Posterior vena cava (tissue), 2 donors: ENCODE measurements around the gene MICB. TPM values are rescaled to one million over a fixed set of nuclear protein-coding genes. Genes with fewer than 3 reads are reported as not detected.
"Not testable (repeated sequence)": the region's sequence is repeated elsewhere in the genome, so short reads cannot be mapped to it uniquely, and the experiment has no call there.

Experiments used
- DNase-seq: peaks from one replicate; pipeline ENCODE4 v3.0.0-alpha.2; 2020; ENCODE audit warnings: low spot score
- intact Hi-C, 2 donors: fragments of 100-400 bp; cut with DNase I; formaldehyde crosslinking; loops; one replicate each; pipeline versions ENCODE4 v1.14.1 to v1.14.2; 2022 to 2023
- total RNA-seq, 2 donors: library from RNA; stranded (reverse); fragmentation: NEBNext Ultra II Directional; extraction: Animal tissue kit (Norgen Biotek cat#: 25700); gene quantifications; one replicate each; pipeline ENCODE4 v1.2.1, GENCODE V29; 2021
- donor health status: DM: yes; HTN: yes; CAD: no.
- donor health status: DM: yes; HTN: yes; CAD: no.

MICB gene
- total RNA-seq, 2 donors from 2014 or later = 2.9 to 4.1 TPM

- DNase-seq = no peak
- intact Hi-C loops = no loop called here
These were observed 23.9 kb upstream of the MICB start for GRCh38 chr6:31473780-31474761.

- intact Hi-C loops = no loop called here
These were observed 23.1 kb upstream of the MICB start for GRCh38 chr6:31474871-31475286.

GRCh38 chr6:31476515-31477139, 21.3 kb upstream of the MICB start:
- intact Hi-C loops = no loop called here
- no peak for DNase-seq

More at GRCh38 chr6:31474871-31475286, 23.1 kb upstream of the MICB start:
- no peak for DNase-seq

- intact Hi-C loops = no loop called here
- no peak for DNase-seq
These were observed 20.4 kb upstream of the MICB start for GRCh38 chr6:31477521-31477920.

GRCh38 chr6:31478186-31478950, 19.6 kb upstream of the MICB start:
- DNase-seq = no peak

GRCh38 chr6:31479151-31479932, 18.6 kb upstream of the MICB start:
- DNase-seq = no peak
- intact Hi-C loops = no loop called here

More at GRCh38 chr6:31478186-31478950, 19.6 kb upstream of the MICB start:
- intact Hi-C loops = no loop called here

- intact Hi-C loops = loop anchor here in 1 of 2 donors (2.0 kb wide), 1 partner anchor 59 kb away; no protein-coding TSS in a partner anchor
- no peak for DNase-seq
These were observed 17.9 kb upstream of the MICB start for GRCh38 chr6:31479933-31480535.

GRCh38 chr6:31480574-31480973, 17.4 kb upstream of the MICB start:
- DNase-seq = no peak
- intact Hi-C loops = loop anchor here in 1 of 2 donors (2.0 kb wide), 1 partner anchor 60 kb away; no protein-coding TSS in a partner anchor

- DNase-seq = no peak
- intact Hi-C loops = no loop called here
These were observed 14.6 kb upstream of the MICB start for GRCh38 chr6:31483392-31483791.

- DNase-seq = no peak
- intact Hi-C loops = no loop called here
These were observed 12.9 kb upstream of the MICB start for GRCh38 chr6:31485055-31485454.

- DNase-seq, intact Hi-C loops: not testable (repeated sequence)
These were observed 11.7 kb upstream of the MICB start for GRCh38 chr6:31486065-31486837.

GRCh38 chr6:31487674-31488073, 10.3 kb upstream of the MICB start:
- DNase-seq, intact Hi-C loops: not testable (repeated sequence)

- DNase-seq = no peak
- intact Hi-C loops = no loop called here
These were observed 8.9 kb upstream of the MICB start for GRCh38 chr6:31489086-31489485.

GRCh38 chr6:31490115-31490873, 7.7 kb upstream of the MICB start:
- DNase-seq = no peak
- intact Hi-C loops = no loop called here

- intact Hi-C loops, DNase-seq: not testable (repeated sequence)
These were observed 4.4 kb upstream of the MICB start for GRCh38 chr6:31493550-31493874.

- intact Hi-C loops = no loop called here
- DNase-seq = peak; percentile 93
These were observed 3.9 kb upstream of the MICB start for GRCh38 chr6:31493875-31494694.
